Endothelial cell of umbilical vein (primary cell): ENCODE measurements around the gene FOS. TPM values are rescaled to one million over a fixed set of nuclear protein-coding genes. Genes with fewer than 3 reads are reported as not detected.

ENCODE experiments used
- BruUV-seq: library from RNA; stranded (reverse); fragments of 400-500 nt; replicated peaks from 2 replicates; lab custom pipeline; 2021; lab: Mats Ljungman, UMichigan
- CTCF ChIA-PET: fragments of 300-600, 350-600 bp; sonication (Branson Sonifier 250); formaldehyde crosslinking; loops from one replicate; lab custom pipeline; 2021; ENCODE audit warnings: antibody characterized with exemption, inconsistent platforms; lab: Charles Lee
- POLR2A ChIA-PET: fragments of 300-600, 350-600 bp; sonication (Branson Sonifier 250); formaldehyde crosslinking; loops from one replicate; lab custom pipeline; 2021; ENCODE audit warnings: antibody characterized with exemption, inconsistent platforms; lab: Charles Lee
- DNase-seq: peaks from one replicate; pipeline ENCODE4 v3.0.0-alpha.2; 2011; ENCODE audit warnings: low read depth, low spot score
- FAIRE-seq: peaks from 2 replicates; lab custom pipeline; 2011; peaks lifted over from hg19 to GRCh38; lab: Jason Lieb, UNC
- H2AFZ ChIP-seq: 2 replicates; pipeline ENCODE4 v1.6.0; 2012; ENCODE audit warnings: low read depth, low read length, control low read depth, inconsistent platforms
- H3K27ac ChIP-seq: 2 replicates; pipeline ENCODE4 v1.5.1; 2011; ENCODE audit warnings: low read depth, mild to moderate bottlenecking, control low read depth, low read length, moderate library complexity; ENCODE audit not compliant: insufficient read depth
- H3K27me3 ChIP-seq, 2 experiments: 2 replicates each; pipeline versions ENCODE4 v1.6.0 to v1.6.1; 2011; ENCODE audit warnings: low read length in 2 of 2, mixed read lengths in 1 of 2; ENCODE audit not compliant: control insufficient read depth in 2 of 2, insufficient read depth in 2 of 2
- H3K36me3 ChIP-seq, 2 experiments: 2 replicates in 1 of 2; 3 replicates in 1 of 2; pipeline ENCODE4 v1.5.1; 2011; ENCODE audit warnings: low read length in 2 of 2, mild to moderate bottlenecking in 1 of 2, moderate library complexity in 1 of 2; ENCODE audit not compliant: control insufficient read depth in 2 of 2, insufficient read depth in 2 of 2; ENCODE audit errors: extremely low read depth in 1 of 2
- H3K4me1 ChIP-seq: 3 replicates; pipeline ENCODE4 v1.5.1; 2011; ENCODE audit warnings: mild to moderate bottlenecking, low read length; ENCODE audit not compliant: control insufficient read depth, insufficient read depth; ENCODE audit errors: extremely low read depth
- H3K4me2 ChIP-seq: 2 replicates; pipeline ENCODE4 v1.6.1; 2011; ENCODE audit warnings: low read length, control low read depth, mixed read lengths; ENCODE audit not compliant: insufficient read depth
- H3K4me3 ChIP-seq, 3 experiments: fragments of 200-600 bp in 1 of 3; sonication (generic), shearing (Covaris generic) in 1 of 3; replicated peaks in 1 of 3; 2 replicates each; pipeline ENCODE4 v1.5.1; 2011 to 2016; ENCODE audit warnings: control low read depth in 3 of 3, low read length in 3 of 3, mild to moderate bottlenecking in 2 of 3, inconsistent platforms in 1 of 3, low read depth in 1 of 3, moderate library complexity in 1 of 3; ENCODE audit not compliant: insufficient read depth in 1 of 3
- H3K79me2 ChIP-seq: 2 replicates; pipeline ENCODE4 v1.6.0; 2012; ENCODE audit warnings: low read length, inconsistent platforms; ENCODE audit not compliant: control insufficient read depth, insufficient read depth
- H3K9ac ChIP-seq: replicated peaks from 2 replicates; pipeline ENCODE3; 2011; ENCODE audit warnings: low read length, control low read depth; ENCODE audit not compliant: insufficient read depth; ENCODE audit errors: extremely low read depth
- H3K9me1 ChIP-seq: replicated peaks from 3 replicates; pipeline ENCODE4 v1.6.0; 2011; ENCODE audit warnings: mild to moderate bottlenecking, low read length; ENCODE audit not compliant: control insufficient read depth, insufficient read depth; ENCODE audit errors: extremely low read depth
- H3K9me3 ChIP-seq: replicated peaks from 2 replicates; pipeline ENCODE4 v1.5.1; 2012; ENCODE audit warnings: low read length, inconsistent platforms; ENCODE audit not compliant: control insufficient read depth, insufficient read depth
- H4K20me1 ChIP-seq: replicated peaks from 2 replicates; pipeline ENCODE3; 2011; ENCODE audit warnings: mild to moderate bottlenecking, low read length; ENCODE audit not compliant: control insufficient read depth, insufficient read depth; ENCODE audit errors: extremely low read depth
- CTCF ChIP-seq, 2 donors: IDR thresholded peaks; 1 replicate in 1 of 2; 2 replicates in 1 of 2; pipeline ENCODE4 v1.5.1; 2011; ENCODE audit warnings: low read length in 2 of 2, mild to moderate bottlenecking in 2 of 2, moderate library complexity in 2 of 2, control low read depth in 1 of 2, inconsistent platforms in 1 of 2, low read depth in 1 of 2; ENCODE audit not compliant: insufficient read depth in 1 of 2; ENCODE audit errors: extremely low read depth in 1 of 2
- EZH2 ChIP-seq: IDR thresholded peaks from 2 replicates; pipeline ENCODE4 v1.6.1; 2012; ENCODE audit warnings: borderline replicate concordance, low read depth, mild to moderate bottlenecking, moderate library complexity, low read length, inconsistent platforms; ENCODE audit not compliant: severe bottlenecking
- FOS ChIP-seq: IDR thresholded peaks from 2 replicates; pipeline ENCODE4 v1.6.1; 2011; ENCODE audit warnings: mild to moderate bottlenecking, low read length, moderate library complexity, borderline replicate concordance; ENCODE audit not compliant: insufficient read depth
- GATA2 ChIP-seq: IDR thresholded peaks from 2 replicates; pipeline ENCODE4 v1.7.0; 2011; ENCODE audit warnings: low read depth, mild to moderate bottlenecking, moderate library complexity, mixed read lengths, low read length; ENCODE audit not compliant: insufficient read length, insufficient read depth
- JUN ChIP-seq: IDR thresholded peaks from 2 replicates; pipeline ENCODE4 v1.6.1; 2011; ENCODE audit warnings: borderline replicate concordance, low read depth; ENCODE audit not compliant: insufficient read length, insufficient read depth
- MAX ChIP-seq: IDR thresholded peaks from 2 replicates; pipeline ENCODE4 v1.6.1; 2011; ENCODE audit not compliant: insufficient read depth, insufficient read length
- MYC ChIP-seq: IDR thresholded peaks from one replicate; pipeline ENCODE4 v1.6.1; 2011; ENCODE audit warnings: mild to moderate bottlenecking, low read depth, low read length
- POLR2A ChIP-seq: IDR thresholded peaks from 2 replicates; pipeline ENCODE4 v1.6.1; 2012; ENCODE audit warnings: low read depth, mild to moderate bottlenecking, control low read depth, low read length
- POLR2AphosphoS5 ChIP-seq: IDR thresholded peaks from 2 replicates; pipeline ENCODE4 v1.6.1; 2012; ENCODE audit warnings: low read depth, mild to moderate bottlenecking, control low read depth, low read length, moderate library complexity; ENCODE audit not compliant: insufficient read depth
- dilution Hi-C: fragments of 300-500 bp; cut with MboI; formaldehyde crosslinking; loops from one replicate; pipeline ENCODE4 v1.15.0; 2019; ENCODE audit warnings: low sequenced_read_pairs; ENCODE audit not compliant: extremely low pct_ligation_motif_present
- intact Hi-C: fragments of 100-400 bp; cut with micrococcal nuclease; formaldehyde crosslinking; loops from one replicate; pipeline ENCODE4 v1.10.0; 2022
- polyA plus RNA-seq, 4 experiments: library from polyadenylated mRNA; depleted of rRNA in 3 of 4; stranded (reverse) in 3 of 4; unstranded in 1 of 4; fragments of >200 nt; gene quantifications; 2 replicates each; pipeline versions ENCODE4 v1.2.1 to v1.2.3, GENCODE V29; 2011 to 2012; ENCODE audit warnings: missing spikeins in 1 of 4
- total RNA-seq: library from RNA; stranded (reverse); gene quantifications from 2 replicates; pipeline ENCODE4 v1.2.3, GENCODE V29; 2021

FOS gene
- total and polyA plus RNA-seq, 2 donors (not counting 3 experiments of a cell fraction or from before 2014, with no cell fraction given) = 9.2 to 41.6 TPM

GRCh38 chr14:75232597-75232996, 46.0 kb upstream of the FOS start:
- Histone ChIP-seq H3K9me1 (no peaks in the 10 kb centered on the region), H3K4me3 (no peak overlapping the region), H3K27me3 (no peaks in the 10 kb centered on the region), H2AFZ (no peak overlapping the region), H4K20me1 (no peaks in the 10 kb centered on the region), H3K27ac (no peak overlapping the region), H3K4me1 (peaks cover 18% of the 10 kb centered on the region), H3K9me3 (no peaks in the 10 kb centered on the region), H3K79me2 (no peaks in the 10 kb centered on the region), H3K36me3 (no peaks in the 10 kb centered on the region), H3K9ac (no peak overlapping the region), H3K4me2 (no peak overlapping the region)
- FAIRE-seq (no peak), DNase-seq (no peak)
- intact Hi-C loops (no loop called here), dilution Hi-C loops (no loop called here)
- ChIA-PET CTCF (no interaction called here), POLR2A (no interaction called here)
- BruUV-seq = no TSS peak
- no peak for TF ChIP-seq MAX
- no peak for TF ChIP-seq FOS
- no peak for TF ChIP-seq CTCF (IDR thresholded peaks at IDR 0.05; ENCODE audit: extremely low read depth in 1 of 2, insufficient read depth in 1 of 2, low read depth in 1 of 2, low read length in 2 of 2)
- TF ChIP-seq JUN = no peak
- TF ChIP-seq POLR2A = no peak
- TF ChIP-seq POLR2AphosphoS5 = no peak
- TF ChIP-seq EZH2 = no peak
- no peak for TF ChIP-seq MYC
- no peak for TF ChIP-seq GATA2
